Muscle of leg (tissue), 9 donors: Measurements from ENCODE around the gene NLRC3. TPM values are rescaled to one million over a fixed set of nuclear protein-coding genes. Genes with fewer than 3 reads are reported as not detected.

ENCODE experiments used
- polyA plus RNA-seq, 8 donors: library from polyadenylated mRNA; unstranded; fragments of 120-200 nt; gene quantifications; one replicate each; pipeline versions ENCODE4 v1.2.1 to v1.2.3, GENCODE V29; 2013; ENCODE audit warnings: inconsistent platforms in 1 of 8, low replicate concordance in 1 of 8; ENCODE audit not compliant: insufficient read length in 8 of 8, insufficient read depth in 1 of 8
- total RNA-seq: library from RNA; stranded (reverse); fragments of 120-200 nt; gene quantifications from one replicate; pipeline ENCODE4 v1.2.4, GENCODE V29; 2013

The NLRC3 gene
- total and polyA plus RNA-seq, 9 donors = 0.58 to 1.2 (median 1.00) TPM

Other genes starting within 250 kb of the NLRC3 start
- gene OR2C1, start 221.5 kb downstream of the NLRC3 start, total RNA-seq = 0.35 TPM
- gene OR2C1, start 221.5 kb downstream of the NLRC3 start, polyA plus RNA-seq = under 1 TPM in 6 of 8 donors, not detected in 2; 0.11 to 0.21 (median 0.18) TPM
- 10.8 TPM for gene ZSCAN32, start 176.4 kb downstream of the NLRC3 start, total RNA-seq
- gene ZSCAN32, start 176.4 kb downstream of the NLRC3 start, polyA plus RNA-seq = 10 to 100 TPM in 4 of 8 donors, 1 to 10 TPM in 4; 7.0 to 11.1 (median 9.8) TPM
- 8.3 TPM for gene ZNF174, start 176.2 kb downstream of the NLRC3 start, total RNA-seq
- 1 to 10 TPM; 6.1 to 9.5 (median 7.9) TPM for gene ZNF174, start 176.2 kb downstream of the NLRC3 start, polyA plus RNA-seq
- gene ZNF597, start 133.9 kb downstream of the NLRC3 start, total RNA-seq = 2.3 TPM
- gene ZNF597, start 133.9 kb downstream of the NLRC3 start, polyA plus RNA-seq = 1 to 10 TPM; 1.6 to 2.4 (median 1.9) TPM
- 8.2 TPM for gene NAA60, start 133.7 kb downstream of the NLRC3 start, total RNA-seq
- 10 to 100 TPM; 26.6 to 37.8 (median 32.4) TPM for gene NAA60, start 133.7 kb downstream of the NLRC3 start, polyA plus RNA-seq
- not detected for gene C16orf90, start 81.9 kb downstream of the NLRC3 start, total RNA-seq
- not detected for gene C16orf90, start 81.9 kb downstream of the NLRC3 start, polyA plus RNA-seq
- 18.8 TPM for gene CLUAP1, start 76.4 kb downstream of the NLRC3 start, total RNA-seq
- gene CLUAP1, start 76.4 kb downstream of the NLRC3 start, polyA plus RNA-seq = 10 to 100 TPM; 12.3 to 21.7 (median 18.8) TPM
- 3.2 TPM for gene SLX4, start 34.2 kb upstream of the NLRC3 start, total RNA-seq
- 1 to 10 TPM; 3.6 to 5.8 (median 4.5) TPM for gene SLX4, start 34.2 kb upstream of the NLRC3 start, polyA plus RNA-seq
- gene DNASE1, start 77.3 kb upstream of the NLRC3 start, total RNA-seq = 17.3 TPM
- gene DNASE1, start 77.3 kb upstream of the NLRC3 start, polyA plus RNA-seq = 10 to 100 TPM; 12.7 to 22.3 (median 15.6) TPM
- 66.6 TPM for gene TRAP1, start 140.1 kb upstream of the NLRC3 start, total RNA-seq
- 100 to 1,000 TPM in 5 of 8 donors, 10 to 100 TPM in 3; 81.1 to 135 (median 119) TPM for gene TRAP1, start 140.1 kb upstream of the NLRC3 start, polyA plus RNA-seq